OCI-M2 (cell line): Measurements from ENCODE around the gene LRRC37B.
"Not testable (repeated sequence)": the region's sequence is repeated elsewhere in the genome, so short reads cannot be mapped to it uniquely, and the experiment has no call there.

Experiments used
- DNase-seq: peaks from one replicate; lab custom pipeline; 2025; ENCODE audit not compliant: unreplicated experiment; lab: John Stamatoyannopoulos, UW

LRRC37B gene

DNA sequence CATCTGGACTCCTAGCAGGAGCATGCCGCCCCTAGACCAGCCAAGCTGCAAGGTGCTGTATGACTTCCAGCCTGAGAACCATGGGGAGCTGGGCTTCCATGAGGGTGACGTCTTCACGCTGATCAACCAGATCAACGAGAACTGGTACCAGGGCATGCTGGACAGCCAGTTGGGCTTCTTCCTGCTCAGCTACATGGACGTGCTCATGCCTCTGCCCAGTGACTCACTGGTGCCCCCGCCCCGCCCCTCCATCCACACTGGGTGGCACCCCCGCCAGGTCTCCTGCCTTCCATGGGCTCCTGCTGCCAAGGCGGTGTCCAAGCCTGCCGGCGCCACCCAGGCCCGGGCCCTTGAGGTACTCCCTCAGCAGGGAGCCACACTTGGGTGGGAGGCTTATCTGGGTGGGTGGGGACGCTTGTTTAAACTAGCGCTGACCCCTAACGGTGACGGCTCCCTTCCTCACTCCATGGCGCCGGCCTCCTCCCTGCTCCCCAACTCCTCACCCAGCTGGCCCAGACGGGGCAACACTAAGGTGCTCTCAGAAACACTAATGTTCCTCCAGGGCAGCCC lies 34.2 kb downstream of the LRRC37B start:
- DNase-seq: not testable (repeated sequence)

DNA sequence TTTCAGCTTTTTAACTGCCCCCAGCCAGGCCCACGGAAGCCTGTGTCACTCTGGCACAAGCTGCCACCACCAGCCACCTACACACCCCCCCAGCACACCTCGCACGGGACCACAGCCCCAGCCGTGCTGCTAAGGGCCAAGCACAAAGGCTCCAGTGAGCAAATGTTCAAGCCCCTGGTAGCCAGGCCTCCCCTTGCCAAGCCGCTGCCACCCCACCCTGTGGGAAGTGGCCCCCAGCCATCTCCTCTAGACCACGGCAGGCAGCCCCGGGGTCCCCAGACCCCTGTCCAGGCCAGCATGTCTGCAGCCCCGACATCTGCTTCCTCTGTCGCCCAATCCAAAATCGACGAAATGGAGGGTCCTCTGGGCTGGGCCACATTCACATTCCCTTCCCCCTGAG lies 35.1 kb downstream of the LRRC37B start:
- DNase-seq: not testable (repeated sequence)

DNA sequence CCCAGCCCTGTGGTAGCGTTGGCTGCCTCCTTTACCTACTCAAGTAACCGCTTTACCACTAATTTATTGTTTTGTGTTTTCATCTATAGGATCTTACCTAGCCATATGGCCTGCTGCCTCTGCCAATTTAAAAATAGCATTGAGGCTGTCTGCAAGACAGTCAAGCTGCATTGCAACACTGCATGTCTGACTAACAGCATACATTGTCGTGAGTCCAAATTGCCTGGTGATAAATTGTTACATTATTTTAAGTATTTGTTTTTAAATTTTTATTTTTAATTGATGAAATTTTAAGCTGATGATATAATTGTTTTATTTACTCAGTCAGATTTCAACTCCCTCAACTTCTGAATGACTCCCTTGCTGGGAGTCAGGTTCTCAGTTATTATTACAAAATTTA lies 38.4 kb downstream of the LRRC37B start:
- not testable (repeated sequence) for DNase-seq

- DNase-seq: not testable (repeated sequence)
Observed at GRCh38 chr17:32047663-32048062, 40.5 kb downstream of the LRRC37B start.

GRCh38 chr17:32054985-32055384 lies 47.8 kb downstream of the LRRC37B start:
- not testable (repeated sequence) for DNase-seq

GRCh38 chr17:32055425-32055824 lies 48.2 kb downstream of the LRRC37B start:
- not testable (repeated sequence) for DNase-seq

DNA sequence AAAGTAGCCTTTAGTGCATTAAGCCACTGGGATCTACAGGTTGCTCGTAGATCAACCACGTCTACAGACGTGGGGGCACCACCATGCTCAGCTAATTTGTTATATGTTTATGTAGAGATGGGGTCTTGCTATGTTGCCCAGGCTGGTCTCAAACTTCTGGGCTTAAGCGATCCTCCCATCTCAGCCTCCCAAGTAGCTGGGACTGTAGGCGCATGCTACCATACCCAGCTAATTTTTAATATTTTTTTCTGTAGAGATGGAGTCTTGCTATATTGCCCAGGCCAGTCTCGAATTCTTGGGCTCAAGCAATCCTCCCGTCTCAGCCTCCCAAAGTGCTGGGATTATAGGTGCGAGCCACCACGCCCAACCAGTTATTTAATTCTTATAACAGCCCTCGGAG lies 49.3 kb downstream of the LRRC37B start:
- not testable (repeated sequence) for DNase-seq

DNA sequence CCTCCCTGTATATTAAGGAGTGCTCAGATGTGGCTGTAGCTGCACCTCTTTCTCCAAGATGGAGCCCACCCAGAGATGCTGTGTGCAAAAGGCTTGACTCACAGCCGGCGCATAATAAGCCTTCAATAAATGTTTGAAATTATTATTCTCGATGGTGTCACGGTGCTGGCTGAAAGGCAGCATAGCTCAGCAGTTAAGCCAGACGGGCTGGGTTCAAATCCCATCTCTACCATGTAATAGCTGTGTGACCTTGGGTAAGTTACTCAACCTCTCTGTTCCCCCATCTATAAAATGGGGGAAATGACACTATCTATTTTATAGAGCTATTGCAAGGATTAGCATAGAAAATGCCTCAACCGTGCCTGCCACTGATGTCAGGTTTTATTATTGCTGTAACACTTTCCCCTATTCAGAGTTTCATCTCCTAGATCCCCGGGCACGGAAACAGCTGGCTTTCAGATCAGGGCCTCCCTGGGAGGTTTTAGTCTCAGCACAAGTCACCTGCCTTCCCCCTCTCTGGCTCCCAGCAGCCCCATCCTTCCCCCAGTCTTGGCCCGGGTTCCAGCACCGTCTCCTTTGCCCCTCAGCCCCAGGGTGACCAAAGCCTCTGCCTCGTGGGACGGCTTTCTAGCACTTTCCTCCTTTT lies 50.4 kb downstream of the LRRC37B start:
- not testable (repeated sequence) for DNase-seq

DNA sequence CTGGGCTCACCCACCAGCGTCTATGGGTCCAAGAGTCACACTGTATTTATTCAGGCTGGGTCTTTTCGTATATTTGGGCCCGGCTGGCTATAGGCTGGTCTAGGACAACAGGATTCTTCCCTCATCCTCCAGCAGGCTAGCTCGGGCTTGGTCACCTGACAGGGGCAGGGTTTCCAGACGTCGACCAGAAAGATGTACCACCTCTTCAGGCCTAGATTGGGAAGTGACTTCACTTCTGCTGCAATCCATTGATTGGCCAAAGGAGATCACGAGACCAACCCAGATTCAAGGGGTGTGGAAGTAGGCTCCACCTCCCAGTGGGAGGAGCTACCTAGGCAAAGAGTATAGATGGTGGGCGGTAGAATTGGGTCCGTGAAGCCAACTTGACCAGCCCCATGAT lies 53.5 kb downstream of the LRRC37B start:
- DNase-seq: not testable (repeated sequence)

- not testable (repeated sequence) for DNase-seq
Observed at GRCh38 chr17:32061840-32062239, 54.7 kb downstream of the LRRC37B start.

DNA sequence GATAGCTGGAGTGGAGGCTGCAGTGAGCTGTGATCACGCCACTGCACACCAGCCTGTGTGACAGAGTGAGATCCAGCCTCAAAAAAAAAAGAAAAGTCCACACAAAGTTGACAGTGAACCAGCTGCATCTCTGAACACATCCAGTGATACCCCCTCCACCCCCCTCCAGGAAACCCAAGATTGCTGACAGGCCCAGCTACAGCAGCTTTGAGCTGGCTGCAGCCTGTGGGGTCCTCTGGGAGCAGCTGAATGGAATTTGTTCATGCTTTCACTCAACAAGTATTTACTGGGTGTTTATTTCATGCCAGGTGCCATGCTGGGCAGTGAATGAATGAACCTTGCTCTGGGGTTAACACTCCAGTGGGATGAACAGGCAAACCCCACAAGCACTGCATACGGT lies 56.9 kb downstream of the LRRC37B start:
- DNase-seq: not testable (repeated sequence)

- DNase-seq: not testable (repeated sequence)
Observed at GRCh38 chr17:32066123-32066680, 59.0 kb downstream of the LRRC37B start.

DNA sequence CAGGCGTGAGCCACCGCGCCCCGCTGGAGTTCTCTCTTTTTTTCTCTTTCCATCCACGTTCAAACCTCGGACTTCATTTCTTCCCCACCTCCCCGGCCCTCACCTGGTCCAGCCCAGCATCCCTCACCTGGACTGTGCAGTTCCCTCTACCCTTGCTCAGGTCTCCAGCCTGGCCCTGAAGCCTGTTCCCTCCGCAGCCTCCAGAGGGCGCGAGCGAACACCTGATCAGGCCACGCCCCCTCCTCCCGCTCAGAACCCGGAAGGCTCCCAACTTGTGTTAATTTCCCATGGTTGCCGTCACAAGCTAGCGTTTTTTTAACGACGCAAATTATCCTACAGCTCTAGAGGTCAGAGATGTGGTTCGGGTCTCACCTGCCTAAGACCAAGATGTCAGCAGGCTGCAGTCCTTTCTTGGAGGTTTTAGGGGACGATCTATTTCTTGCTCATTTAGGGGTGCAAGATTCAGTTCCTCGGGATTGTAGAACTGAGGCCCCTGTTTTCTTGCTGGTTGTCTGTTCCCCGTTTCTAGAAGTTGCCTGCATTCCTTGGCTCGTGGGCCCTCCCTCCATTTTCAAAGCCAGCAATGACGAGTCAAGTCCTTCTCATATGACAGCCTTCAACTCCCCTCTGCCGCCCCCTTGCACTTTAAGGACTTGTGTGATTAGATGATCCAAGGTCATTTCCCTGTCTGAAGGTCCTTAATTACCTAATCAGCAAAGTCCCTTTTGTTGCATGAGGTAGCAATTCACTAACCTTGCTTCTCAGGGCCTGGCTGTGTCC lies 59.9 kb downstream of the LRRC37B start:
- not testable (repeated sequence) for DNase-seq

DNA sequence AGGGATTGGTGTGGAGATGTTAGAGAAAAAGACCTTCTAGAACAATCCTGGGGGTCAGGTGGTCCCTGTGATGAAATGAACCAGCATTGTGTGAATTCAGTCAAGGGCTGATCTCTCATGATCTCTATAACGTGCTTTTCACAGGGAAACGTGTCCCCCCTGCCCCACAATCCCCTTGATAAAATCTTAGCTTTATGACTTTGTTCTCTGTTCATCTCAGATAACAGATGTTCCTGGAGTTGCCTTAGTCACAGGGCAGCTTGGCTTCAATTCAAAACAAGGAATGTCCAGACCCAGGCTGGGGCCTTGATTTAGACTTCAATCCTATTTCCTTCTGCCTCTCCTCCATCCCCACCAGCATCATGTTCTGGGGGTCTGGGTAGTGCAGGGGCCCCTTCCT lies 61.9 kb downstream of the LRRC37B start:
- not testable (repeated sequence) for DNase-seq

DNA sequence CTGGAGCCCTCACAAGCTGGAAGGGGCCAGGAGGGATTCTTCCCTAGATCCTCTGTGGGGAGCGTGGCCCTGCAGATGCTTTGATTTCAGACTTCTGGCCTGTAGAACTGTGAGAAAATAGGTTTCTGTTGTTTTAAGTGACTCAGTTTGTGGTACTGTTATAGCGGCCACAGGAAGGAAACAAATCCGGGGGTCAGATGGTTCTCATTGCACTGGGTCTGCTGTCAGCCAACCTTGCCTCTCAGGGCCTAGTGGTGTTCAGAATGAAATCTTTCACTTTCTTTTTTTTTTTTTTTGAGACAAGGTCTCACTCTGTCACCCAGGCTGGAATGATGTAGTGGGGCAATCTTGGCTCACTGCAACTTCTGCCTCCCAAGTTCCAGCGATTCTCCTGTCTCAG lies 64.8 kb downstream of the LRRC37B start:
- not testable (repeated sequence) for DNase-seq

- not testable (repeated sequence) for DNase-seq
Observed at GRCh38 chr17:32073131-32073530, 65.9 kb downstream of the LRRC37B start.

DNA sequence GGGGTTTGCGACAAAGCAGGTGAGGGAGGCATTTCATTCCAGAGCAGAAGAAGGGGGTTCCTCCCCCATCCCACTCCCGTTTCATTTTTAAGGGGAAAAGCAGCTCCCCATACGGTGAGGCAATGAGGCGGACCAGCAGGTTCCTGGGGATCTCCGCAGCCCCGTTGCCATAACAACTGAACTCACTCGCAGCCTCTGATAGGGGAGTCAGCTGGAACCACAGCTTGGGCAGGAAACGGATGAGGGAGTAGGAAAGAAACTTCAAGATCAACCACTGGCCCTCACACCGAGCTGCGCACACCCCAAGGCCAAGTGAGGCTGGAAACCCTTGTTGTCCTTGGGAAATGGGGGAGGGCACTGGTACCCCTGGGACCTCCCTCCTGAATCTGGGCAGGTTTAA lies 72.6 kb downstream of the LRRC37B start:
- DNase-seq: not testable (repeated sequence)

GRCh38 chr17:32083550-32083979 lies 76.4 kb downstream of the LRRC37B start:
- not testable (repeated sequence) for DNase-seq

DNA sequence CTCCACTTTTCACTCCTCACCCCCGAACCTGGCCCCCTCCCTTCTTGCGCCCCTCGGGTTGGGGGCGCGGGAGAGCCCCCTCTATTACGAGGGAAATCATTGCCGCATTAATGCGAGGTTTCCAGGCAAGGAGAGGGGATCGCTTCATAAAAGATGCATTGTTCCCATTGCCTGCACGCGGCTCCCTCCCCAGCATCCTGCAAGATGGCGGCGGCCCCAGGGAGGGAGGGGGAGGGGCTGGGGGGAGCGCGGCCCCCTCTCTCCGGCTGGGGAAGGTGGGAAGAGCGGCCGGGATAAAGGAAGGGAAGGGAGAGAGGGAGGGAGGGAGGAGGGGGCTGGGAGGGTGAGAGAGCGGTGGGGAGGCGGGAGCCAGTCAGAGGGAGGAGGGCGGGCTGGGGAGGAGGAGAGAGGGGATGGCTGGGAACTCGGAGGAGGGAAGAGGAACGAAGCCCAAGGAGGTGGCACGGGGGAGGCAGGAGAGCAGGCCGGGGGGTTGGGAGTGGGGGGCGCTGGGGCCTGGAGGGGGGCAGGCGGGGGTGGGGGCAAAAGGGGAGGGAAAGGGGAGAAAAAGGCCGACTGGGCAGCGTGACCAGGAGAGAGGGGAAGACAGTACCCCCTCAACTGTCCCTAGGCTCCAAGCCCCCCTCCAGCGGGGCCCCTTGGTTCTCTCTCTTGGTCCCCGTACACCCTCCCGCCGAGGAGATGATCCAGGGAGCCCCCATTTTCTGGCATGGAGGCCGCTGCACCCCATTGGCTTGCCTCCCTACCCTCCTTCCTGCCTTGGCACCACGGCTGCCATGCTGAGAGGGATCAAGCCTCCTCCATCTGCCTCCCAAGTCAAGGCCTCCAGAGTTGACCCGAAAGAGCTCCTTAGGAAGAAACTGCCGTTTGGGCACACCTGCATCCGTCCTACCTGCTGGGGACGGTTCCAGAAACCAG lies 77.1 kb downstream of the LRRC37B start:
- not testable (repeated sequence) for DNase-seq
